ENCODE data around the gene SASH3.

The SASH3 gene

GRCh38 chrX:129784371-129784770, 4.6 kb downstream of the SASH3 start:
- no peak for DNase-seq

GRCh38 chrX:129785160-129785947, 5.6 kb downstream of the SASH3 start:
- no peak for DNase-seq

GRCh38 chrX:129786210-129786651, 6.5 kb downstream of the SASH3 start:
- DNase-seq, result no peak

GRCh38 chrX:129787336-129788055, 7.7 kb downstream of the SASH3 start:
- DNase-seq, result no peak

GRCh38 chrX:129788527-129788926, 8.8 kb downstream of the SASH3 start:
- no peak for DNase-seq

- DNase-seq, result no peak
These were observed 10.4 kb downstream of the SASH3 start for GRCh38 chrX:129790146-129790545.

GRCh38 chrX:129790808-129791207, 11.1 kb downstream of the SASH3 start:
- no peak for DNase-seq

- no peak for DNase-seq
These were observed 11.6 kb downstream of the SASH3 start for GRCh38 chrX:129791336-129791735.

- no peak for DNase-seq
These were observed 12.3 kb downstream of the SASH3 start for GRCh38 chrX:129791961-129792570.

GRCh38 chrX:129792586-129793291, 13.0 kb downstream of the SASH3 start:
- DNase-seq, result no peak

- no peak for DNase-seq
These were observed 13.9 kb downstream of the SASH3 start for GRCh38 chrX:129793604-129794191.

GRCh38 chrX:129795584-129795983, 15.8 kb downstream of the SASH3 start:
- DNase-seq, result no peak

- DNase-seq, result no peak
These were observed 17.6 kb downstream of the SASH3 start for GRCh38 chrX:129797251-129797906.

- DNase-seq, result no peak
These were observed 18.7 kb downstream of the SASH3 start for GRCh38 chrX:129798456-129798855.

- DNase-seq, result no peak
These were observed 19.1 kb downstream of the SASH3 start for GRCh38 chrX:129798888-129799287.

- no peak for DNase-seq
These were observed 20.4 kb downstream of the SASH3 start for GRCh38 chrX:129800186-129800585.

- DNase-seq, result no peak
These were observed 23.1 kb downstream of the SASH3 start for GRCh38 chrX:129802863-129803262.

GRCh38 chrX:129804806-129805205, 25.1 kb downstream of the SASH3 start:
- DNase-seq, result no peak

GRCh38 chrX:129808158-129808828, 28.5 kb downstream of the SASH3 start:
- DNase-seq, result no peak

- DNase-seq, result no peak
These were observed 29.4 kb downstream of the SASH3 start for GRCh38 chrX:129808829-129809796.

Data from fibroblast of skin of scalp (primary cell).